ENCODE measurements around the gene POU4F3. TPM values are rescaled to one million over a fixed set of nuclear protein-coding genes. Genes with fewer than 3 reads are reported as not detected.

POU4F3 gene
- total and polyA plus RNA-seq, 7 donors = under 0.01 to 0.83 (median 0.06) TPM; not detected in 4

DNA sequence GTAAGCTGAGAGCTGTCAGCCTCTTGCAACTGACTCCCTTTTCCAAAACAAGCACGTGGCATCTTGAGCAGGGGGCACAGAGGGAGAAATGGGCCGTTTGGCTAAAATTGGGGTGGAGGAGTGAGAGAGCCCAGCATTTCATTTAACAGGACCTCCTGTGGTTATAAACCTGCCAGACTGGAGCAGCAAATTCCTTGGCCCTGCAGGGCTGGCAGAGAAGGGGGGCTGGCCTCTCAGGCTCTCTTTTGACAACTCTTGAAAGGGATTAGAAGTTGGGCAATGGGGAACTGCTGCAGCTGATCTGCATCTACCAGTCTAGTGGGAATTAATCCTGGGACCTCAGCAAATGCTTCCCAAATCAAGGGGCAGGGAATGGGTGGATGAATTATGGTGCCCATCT lies 7.2 kb upstream of the POU4F3 start:
- H3K36me3 ChIP-seq = no peaks in the 10 kb centered on the region
- 4 to 5% methylated on average over 2 of the region's 2 CpGs for WGBS, 2 donors
- no peak overlapping the region for H3K27ac ChIP-seq
- no peak overlapping the region for H3K4me3 ChIP-seq
- H3K9me3 ChIP-seq = no peaks in the 10 kb centered on the region
- no peaks in the 10 kb centered on the region for H3K4me1 ChIP-seq
- H3K27me3 ChIP-seq = peaks cover 0 to 47% (median 21%) of the 10 kb centered on the region in 3 donors
- intact Hi-C loops (cut with DNase I) = no loop called here
- TF ChIP-seq EP300 (IDR thresholded peaks at IDR 0.05) (no peak), POLR2A (IDR thresholded peaks at IDR 0.05) (no peak), POLR2AphosphoS5 (IDR thresholded peaks at IDR 0.05) (no peak)
- TF ChIP-seq, protein P1, sequence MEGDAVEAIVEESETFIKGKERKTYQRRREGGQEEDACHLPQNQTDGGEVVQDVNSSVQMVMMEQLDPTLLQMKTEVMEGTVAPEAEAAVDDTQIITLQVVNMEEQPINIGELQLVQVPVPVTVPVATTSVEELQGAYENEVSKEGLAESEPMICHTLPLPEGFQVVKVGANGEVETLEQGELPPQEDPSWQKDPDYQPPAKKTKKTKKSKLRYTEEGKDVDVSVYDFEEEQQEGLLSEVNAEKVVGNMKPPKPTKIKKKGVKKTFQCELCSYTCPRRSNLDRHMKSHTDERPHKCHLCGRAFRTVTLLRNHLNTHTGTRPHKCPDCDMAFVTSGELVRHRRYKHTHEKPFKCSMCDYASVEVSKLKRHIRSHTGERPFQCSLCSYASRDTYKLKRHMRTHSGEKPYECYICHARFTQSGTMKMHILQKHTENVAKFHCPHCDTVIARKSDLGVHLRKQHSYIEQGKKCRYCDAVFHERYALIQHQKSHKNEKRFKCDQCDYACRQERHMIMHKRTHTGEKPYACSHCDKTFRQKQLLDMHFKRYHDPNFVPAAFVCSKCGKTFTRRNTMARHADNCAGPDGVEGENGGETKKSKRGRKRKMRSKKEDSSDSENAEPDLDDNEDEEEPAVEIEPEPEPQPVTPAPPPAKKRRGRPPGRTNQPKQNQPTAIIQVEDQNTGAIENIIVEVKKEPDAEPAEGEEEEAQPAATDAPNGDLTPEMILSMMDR (IDR thresholded peaks at IDR 0.05) = no peak
- DNase-seq = no peak

DNA sequence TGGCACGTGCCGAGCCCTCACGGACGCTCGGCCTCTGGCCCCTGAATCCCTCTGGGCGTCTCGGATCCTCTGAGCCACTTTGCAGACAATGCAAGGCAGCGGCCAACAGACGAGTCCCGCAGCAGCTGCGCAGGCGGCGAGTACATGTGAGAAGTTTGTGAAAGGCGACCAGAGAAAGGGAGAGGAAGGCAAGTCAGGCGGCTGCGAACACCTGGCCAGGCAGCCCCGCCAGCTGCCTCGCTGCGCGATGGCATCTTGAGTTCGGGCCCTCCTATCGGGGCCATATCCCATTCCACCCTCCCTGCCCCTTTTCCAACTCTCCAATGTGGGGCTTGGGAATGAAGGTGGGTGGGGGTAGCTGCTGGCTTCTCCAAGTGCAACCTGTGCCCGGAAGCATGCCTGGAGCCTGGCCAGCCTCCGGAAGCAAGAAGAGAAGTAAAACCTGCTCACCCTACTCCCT lies 4.5 kb upstream of the POU4F3 start:
- Histone ChIP-seq H3K4me1 (no peaks in the 10 kb centered on the region), H3K27me3 (peaks cover 6 to 73% (median 46%) of the 10 kb centered on the region in 3 donors), H3K9me3 (no peaks in the 10 kb centered on the region), H3K36me3 (no peaks in the 10 kb centered on the region), H3K4me3 (no peak overlapping the region), H3K27ac (no peak overlapping the region)
- intact Hi-C loops (cut with DNase I) = no loop called here
- WGBS, 2 donors = 6 to 16% methylated on average over 24 of the region's 24 CpGs
- TF ChIP-seq POLR2AphosphoS5 (IDR thresholded peaks at IDR 0.05) = no peak
- DNase-seq = no peak

DNA sequence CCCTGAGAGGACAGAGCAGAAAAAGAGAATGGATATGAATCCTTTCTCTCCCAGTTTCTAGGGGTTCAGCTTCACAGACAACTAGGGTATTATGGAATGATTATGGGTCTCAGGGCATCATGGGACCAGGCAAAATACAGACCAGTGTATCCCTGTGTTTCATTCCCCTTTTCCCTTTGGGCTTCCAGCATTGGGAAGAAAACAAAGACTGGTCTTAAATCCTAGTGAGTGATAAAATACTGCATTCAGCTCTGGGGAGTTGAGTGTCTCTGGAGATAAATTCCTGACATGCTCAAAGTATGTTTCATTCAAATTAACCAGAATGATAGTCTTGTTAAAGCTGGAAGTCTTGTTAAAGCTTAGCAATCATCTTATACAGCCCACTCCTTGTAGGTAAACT lies 2.4 kb upstream of the POU4F3 start:
- intact Hi-C loops (cut with DNase I) = no loop called here
- TF ChIP-seq POLR2AphosphoS5 (IDR thresholded peaks at IDR 0.05) = no peak
- Histone ChIP-seq H3K27ac (no peak overlapping the region), H3K4me1 (peaks cover 0 to 10% (median 8%) of the 10 kb centered on the region in 4 donors), H3K9me3 (no peaks in the 10 kb centered on the region), H3K36me3 (no peaks in the 10 kb centered on the region), H3K4me3 (no peak overlapping the region), H3K27me3 (peaks cover 14 to 91% (median 67%) of the 10 kb centered on the region in 3 donors)
- no peak for DNase-seq

DNA sequence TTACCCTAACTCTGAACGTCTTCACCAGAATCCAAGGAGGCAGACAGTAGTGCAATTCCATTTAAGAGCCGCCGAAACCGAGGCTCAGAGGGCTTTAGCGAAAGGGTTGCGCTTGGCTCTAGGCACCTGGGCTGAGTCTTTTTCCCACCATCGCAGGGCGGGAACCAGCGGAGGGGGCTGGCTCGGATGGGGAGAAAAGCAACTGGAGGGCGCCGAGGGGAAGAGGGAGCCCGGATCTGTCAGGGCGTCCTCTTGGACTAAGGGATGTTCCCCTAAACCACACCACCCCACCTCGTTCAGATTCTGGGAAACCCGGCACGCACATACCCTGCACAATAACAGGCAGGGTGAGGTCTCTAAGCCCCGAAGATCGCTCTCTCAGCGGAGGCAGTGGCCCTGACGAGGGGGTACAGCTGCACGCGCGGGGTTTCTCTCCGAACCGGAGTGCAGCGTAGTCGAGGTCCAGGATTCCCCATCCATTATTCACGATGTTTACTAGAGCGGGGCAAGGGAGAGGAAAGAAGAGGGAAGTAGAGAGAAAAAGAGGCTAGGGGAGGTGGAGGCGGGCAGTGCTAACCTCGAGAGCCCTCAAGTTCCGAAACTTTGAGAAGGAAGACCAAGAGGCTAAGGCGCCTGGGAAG lies 1.3 kb upstream of the POU4F3 start:
- no peak for DNase-seq
- Histone ChIP-seq H3K4me3 (no peak overlapping the region), H3K36me3 (no peaks in the 10 kb centered on the region), H3K27ac (no peak overlapping the region), H3K9me3 (no peaks in the 10 kb centered on the region), H3K4me1 (peaks cover 0 to 10% (median 8%) of the 10 kb centered on the region in 4 donors), H3K27me3 (peaks cover 22 to 96% (median 78%) of the 10 kb centered on the region in 3 donors)
- TF ChIP-seq POLR2A (IDR thresholded peaks at IDR 0.05) (no peak), POLR2AphosphoS5 (IDR thresholded peaks at IDR 0.05) (no peak), EP300 (IDR thresholded peaks at IDR 0.05) (no peak)
- TF ChIP-seq, protein P1 (IDR thresholded peaks at IDR 0.05) = no peak
- intact Hi-C loops (cut with DNase I) = no loop called here
- WGBS, 2 donors = 6 to 15% methylated on average over 34 of the region's 34 CpGs

DNA sequence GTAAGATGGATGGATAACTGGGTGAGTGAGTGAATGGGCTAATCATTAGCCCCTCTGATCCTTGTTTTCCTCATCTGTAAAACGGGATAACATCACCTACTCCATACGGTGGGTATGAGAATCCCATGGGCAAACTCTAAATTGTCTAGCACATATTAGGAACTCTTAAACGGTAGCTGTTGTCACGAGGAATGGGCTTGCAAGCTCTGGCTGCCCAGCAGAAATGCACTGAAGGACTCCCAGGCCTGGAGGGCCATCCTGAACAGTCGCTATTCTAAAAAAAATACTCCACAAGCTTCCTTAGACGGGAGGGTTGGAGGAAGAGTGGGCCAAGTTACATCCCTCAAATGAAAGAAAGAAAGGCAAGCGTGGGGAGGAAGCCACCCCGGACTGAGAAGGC lies 711 bp upstream of the POU4F3 start:
- Histone ChIP-seq H3K9me3 (no peaks in the 10 kb centered on the region), H3K36me3 (no peaks in the 10 kb centered on the region), H3K27me3 (peaks cover 27 to 98% (median 84%) of the 10 kb centered on the region in 3 donors), H3K27ac (no peak overlapping the region), H3K4me3 (no peak overlapping the region), H3K4me1 (peaks cover 0 to 10% (median 8%) of the 10 kb centered on the region in 4 donors)
- intact Hi-C loops (cut with DNase I) = no loop called here
- DNase-seq = no peak
- 4 to 7% methylated on average over 8 of the region's 8 CpGs for WGBS, 2 donors
- TF ChIP-seq POLR2AphosphoS5 (IDR thresholded peaks at IDR 0.05) (no peak), EP300 (IDR thresholded peaks at IDR 0.05) (no peak), POLR2A (IDR thresholded peaks at IDR 0.05) (no peak)
- TF ChIP-seq, protein P1 (IDR thresholded peaks at IDR 0.05) = no peak
